CD4-positive, alpha-beta T cell treated with Interleukin-6 for 4 hours (primary cell): ENCODE measurements around the gene SOX2.

ENCODE experiments used
- DNase-seq: peaks from one replicate; pipeline ENCODE4 v3.0.0-alpha.2; 2020; ENCODE audit warnings: mixed read lengths

The SOX2 gene

DNA sequence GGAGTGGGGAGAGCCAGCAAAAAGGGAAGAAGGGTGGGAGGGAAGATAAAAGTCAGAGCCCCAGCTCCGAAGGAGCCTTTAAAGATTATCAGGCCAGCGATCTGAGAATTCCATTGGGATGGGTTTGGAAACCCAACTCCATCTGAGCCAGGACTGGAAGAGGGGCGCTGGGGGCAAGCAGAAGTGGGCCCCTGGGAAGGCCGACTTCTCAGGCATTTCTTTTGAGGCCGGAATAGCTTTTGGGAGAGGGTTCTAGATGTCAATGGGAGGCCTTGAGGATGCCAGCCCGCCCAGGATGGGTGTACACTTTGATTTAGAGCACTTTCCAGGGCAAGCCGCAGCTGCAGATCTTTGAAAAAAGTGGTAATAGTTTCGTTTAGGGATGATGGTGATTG is 6.6 kb upstream of the SOX2 start:
- no peak for DNase-seq

GRCh38 chr3:181707980-181708379 is 3.7 kb upstream of the SOX2 start:
- DNase-seq: no peak

DNA sequence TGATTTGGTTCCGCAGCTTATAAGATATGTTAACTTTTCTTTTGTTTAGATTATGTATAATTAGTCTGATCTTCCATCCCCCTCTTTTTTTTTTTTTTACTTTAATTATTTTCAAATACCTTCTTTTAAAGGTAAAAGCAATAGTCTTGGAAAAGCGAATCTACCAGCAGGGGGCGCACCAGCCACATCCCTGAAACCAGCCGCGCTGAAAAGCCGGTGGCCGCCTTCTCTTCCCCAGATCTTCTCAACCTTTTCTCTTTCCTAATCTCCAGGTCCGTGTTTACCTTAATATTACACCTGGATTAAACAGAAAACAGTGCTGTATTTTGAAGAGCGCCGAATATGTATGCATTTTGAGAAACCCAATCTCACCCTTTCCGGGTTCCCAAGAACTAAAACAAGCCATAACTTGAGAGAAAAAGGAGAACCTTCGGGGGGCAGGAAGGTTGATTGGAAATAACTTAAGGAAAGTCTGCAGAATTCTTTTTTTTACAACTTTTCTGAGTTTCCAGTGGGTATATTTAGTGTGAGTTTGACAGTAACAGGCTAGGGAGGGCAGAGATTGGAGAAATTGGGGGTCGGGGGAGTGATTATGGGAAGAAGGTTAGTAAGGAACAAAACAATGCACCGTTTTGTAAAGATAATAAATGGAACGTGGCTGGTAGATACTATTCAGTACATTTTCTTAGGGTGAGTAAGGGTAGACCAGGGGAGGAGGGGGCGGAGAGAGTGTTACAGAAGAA is 2.0 kb upstream of the SOX2 start:
- peak; percentile 54 for DNase-seq

DNA sequence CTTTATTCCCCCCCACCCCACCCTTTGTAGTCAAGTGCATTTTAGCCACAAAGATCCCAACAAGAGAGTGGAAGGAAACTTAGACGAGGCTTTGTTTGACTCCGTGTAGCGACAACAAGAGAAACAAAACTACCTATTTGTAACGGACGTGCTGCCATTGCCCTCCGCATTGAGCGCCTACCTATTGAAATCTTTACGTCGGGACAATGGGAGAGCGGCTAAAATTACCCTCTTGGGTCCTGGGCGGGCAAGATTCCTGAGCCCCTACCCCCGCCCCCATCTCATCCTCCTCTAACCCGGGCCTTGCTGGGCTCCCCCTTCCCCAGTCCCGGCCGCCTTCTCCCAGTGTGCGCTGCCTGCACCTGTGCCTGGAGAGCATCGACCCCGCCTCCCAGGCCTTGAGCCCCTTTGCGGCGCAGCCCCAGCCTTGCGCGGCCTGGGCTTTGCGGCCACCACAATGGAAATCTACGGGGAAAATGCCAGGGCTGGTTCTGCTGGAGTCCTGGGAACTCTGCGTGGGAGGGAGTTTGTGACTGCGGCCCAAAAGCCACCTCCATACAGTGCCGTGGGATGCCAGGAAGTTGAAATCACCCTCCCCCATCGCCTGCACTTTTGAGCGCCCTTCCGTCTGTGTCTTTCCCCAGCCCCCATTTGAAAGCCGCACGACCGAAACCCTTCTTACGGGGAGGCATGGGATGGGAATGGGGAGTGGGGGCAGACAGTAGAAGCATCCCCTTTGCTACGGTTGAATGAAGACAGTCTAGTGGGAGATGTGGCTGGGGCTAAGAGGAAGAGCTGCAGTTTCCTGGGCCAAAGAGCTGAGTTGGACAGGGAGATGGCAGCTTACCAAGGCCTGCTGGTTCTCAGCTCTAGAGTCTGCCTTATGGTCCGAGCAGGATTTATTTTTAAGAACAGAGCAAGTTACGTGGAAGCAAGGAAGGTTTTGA is 1.1 kb upstream of the SOX2 start:
- no peak for DNase-seq

DNA sequence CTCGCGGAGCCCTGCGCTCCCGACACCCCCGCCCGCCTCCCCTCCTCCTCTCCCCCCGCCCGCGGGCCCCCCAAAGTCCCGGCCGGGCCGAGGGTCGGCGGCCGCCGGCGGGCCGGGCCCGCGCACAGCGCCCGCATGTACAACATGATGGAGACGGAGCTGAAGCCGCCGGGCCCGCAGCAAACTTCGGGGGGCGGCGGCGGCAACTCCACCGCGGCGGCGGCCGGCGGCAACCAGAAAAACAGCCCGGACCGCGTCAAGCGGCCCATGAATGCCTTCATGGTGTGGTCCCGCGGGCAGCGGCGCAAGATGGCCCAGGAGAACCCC is 464 bp downstream of the SOX2 start:
- DNase-seq: no peak

GRCh38 chr3:181712553-181713279 is 991 bp downstream of the SOX2 start:
- DNase-seq: no peak

DNA sequence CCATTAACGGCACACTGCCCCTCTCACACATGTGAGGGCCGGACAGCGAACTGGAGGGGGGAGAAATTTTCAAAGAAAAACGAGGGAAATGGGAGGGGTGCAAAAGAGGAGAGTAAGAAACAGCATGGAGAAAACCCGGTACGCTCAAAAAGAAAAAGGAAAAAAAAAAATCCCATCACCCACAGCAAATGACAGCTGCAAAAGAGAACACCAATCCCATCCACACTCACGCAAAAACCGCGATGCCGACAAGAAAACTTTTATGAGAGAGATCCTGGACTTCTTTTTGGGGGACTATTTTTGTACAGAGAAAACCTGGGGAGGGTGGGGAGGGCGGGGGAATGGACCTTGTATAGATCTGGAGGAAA is 1.5 kb downstream of the SOX2 start:
- DNase-seq: no peak

GRCh38 chr3:181713676-181714612 is 2.2 kb downstream of the SOX2 start:
- no peak for DNase-seq

- DNase-seq: no peak
Observed at GRCh38 chr3:181715571-181716340, 4.0 kb downstream of the SOX2 start.

GRCh38 chr3:181716966-181717365 is 5.2 kb downstream of the SOX2 start:
- DNase-seq: no peak

- DNase-seq: no peak
Observed at GRCh38 chr3:181717549-181718171, 5.9 kb downstream of the SOX2 start.

- no peak for DNase-seq
Observed at GRCh38 chr3:181718369-181718768, 6.6 kb downstream of the SOX2 start.

DNA sequence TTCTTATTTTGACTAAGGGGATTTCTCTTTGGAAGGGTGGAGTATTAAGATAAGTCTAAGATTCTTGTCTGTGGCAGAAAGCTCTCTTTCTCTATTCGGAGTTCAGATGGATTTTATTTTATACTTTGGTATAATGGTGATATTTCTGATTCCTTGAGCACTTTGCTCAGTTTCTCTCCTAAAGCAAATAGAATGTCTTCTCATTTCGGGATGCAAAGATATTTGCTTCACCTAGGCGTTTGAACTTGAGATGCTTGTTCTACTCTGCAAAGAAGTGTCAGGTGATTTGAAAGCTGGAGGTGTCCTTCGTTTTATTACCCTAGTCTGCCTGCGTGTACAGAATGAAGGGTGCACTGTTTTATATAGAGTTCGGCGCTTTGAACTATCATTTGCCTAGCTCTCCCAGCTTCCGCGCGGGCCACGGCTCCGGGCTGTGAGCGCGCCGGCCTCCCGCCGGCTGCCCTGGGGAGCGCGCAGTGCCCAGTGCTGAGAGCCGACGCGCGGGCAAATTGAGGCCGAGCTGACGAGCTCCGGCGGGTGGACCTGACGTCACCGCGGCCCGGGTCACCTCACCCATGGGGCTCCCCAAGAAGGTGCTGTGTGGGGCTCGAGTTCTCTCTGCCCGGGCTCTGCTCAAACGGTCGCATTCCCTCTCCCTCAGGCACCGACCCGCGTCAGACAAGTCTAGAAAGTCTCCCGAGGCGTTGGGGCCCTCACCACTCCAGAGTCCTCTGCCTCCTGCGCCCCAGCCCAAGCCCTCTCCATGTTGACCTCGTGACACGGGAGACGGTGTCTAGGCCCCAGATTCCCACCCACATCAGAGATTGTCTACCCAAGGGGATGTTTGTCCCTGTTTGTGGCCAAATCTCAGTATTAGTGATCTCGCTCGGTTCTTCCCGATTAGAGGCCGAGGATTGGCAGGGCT is 7.5 kb downstream of the SOX2 start:
- DNase-seq: no peak

GRCh38 chr3:181719991-181720680 is 8.4 kb downstream of the SOX2 start:
- DNase-seq: no peak

DNA sequence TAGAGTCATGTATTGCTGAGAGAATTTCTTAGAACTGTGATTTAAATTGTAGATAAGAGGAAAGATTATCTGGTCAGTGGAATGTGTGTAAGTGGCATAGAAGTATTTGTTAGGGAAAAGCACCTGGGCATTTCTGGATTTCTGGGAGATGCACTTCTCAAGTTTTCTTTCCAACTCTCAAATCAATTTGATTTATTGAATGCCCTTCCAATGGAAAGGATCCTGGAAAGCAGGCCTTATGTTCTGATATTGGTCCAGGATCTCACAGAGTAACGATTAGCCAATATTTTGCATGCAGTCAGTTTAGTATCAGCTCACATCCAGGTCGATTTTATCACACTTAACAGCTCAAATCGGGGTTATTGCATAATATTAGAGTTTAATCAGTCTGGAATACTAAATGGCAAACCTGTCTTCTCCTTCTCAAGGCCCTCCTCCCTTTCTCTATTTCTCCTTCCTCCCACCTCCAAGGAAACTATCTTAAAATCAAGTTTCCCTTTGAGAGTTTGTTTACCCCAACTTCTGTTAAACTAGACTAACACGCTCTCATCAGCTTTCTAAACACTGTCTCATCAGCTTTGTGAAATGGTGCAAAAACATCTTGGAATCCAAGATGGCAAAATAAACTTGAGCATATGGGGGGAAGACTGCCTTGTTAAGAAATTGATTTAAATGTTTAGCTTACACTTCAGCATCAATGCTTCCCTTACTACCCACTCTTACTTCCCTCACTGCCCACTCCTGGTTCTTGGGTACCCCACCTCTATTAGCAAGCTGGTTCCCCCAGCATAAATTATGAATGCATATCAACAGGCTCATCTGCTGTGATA is 9.5 kb downstream of the SOX2 start:
- no peak for DNase-seq

DNA sequence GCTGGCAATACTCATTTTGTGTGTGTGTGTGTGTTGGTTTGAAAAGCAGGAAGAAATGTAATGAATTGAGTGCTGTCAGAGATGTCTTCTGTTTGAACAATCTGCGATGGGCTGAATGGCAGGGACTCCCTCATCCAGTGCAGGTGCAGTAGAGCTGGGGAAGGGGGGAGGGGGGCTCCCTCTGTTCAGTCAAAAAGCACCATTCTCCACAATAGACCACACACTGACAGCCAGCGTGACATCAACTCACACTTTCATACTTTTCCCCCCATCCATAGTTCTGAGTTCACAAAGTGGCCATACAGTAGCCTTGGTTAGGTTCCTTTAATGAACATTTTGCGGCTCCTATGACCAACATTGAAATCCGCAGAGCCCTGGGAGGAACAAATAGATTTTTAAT is 10.4 kb downstream of the SOX2 start:
- no peak for DNase-seq

GRCh38 chr3:181722766-181723425 is 11.2 kb downstream of the SOX2 start:
- DNase-seq: no peak

DNA sequence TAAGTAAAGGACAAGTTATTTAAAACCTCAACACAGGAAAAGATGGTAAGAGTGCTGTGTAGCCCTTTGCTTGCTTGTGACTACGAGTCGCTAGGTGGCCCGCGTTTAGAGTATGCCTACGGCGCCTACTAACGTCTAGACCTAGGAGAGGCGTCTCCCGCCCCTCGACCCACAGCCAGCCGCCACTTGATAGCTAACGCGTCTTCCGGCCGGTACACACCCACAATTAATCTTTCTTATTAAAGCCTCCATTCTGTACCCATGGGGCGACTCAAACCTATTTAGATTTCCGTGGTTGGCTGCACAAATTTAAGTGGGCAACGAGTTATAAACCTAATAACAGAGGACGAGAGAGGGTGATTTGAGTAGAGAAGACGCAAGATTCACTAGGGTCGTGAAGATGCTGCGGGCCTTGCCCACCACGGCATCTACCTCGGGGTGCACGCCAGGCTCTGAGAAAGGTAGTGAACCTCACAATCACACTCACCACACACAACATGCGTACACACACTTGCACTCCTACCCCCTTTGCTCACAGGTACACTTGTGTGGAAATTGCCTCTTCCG is 12.0 kb downstream of the SOX2 start:
- no peak for DNase-seq
